ENCODE measurements around the gene MLLT3. TPM values are rescaled to one million over a fixed set of nuclear protein-coding genes. Genes with fewer than 3 reads are reported as not detected.
A peak's percentile ranks its signal among the peaks of the same experiment; 100 is the strongest.

Gene MLLT3
- total RNA-seq, 1 donor, result 17.4 TPM

- no peak for TF ChIP-seq CTCF (IDR thresholded peaks at IDR 0.05; ENCODE audit: extremely low read depth, low read depth, low read length)
- peak; percentile 22 for DNase-seq (ENCODE audit: insufficient read length, low spot score, missing footprints)
- H4K20me1 ChIP-seq (ENCODE audit: insufficient read depth, low read length), result no peaks in the 10 kb centered on the region
- no peak overlapping the region for H3K27ac ChIP-seq (ENCODE audit: low read depth, low read length)
- H3K9me3 ChIP-seq (ENCODE audit: low read depth, low read length), result no peaks in the 10 kb centered on the region
- H3K4me3 ChIP-seq (ENCODE audit: insufficient read depth, low read length), result no peak overlapping the region
- no peaks in the 10 kb centered on the region for H3K79me2 ChIP-seq (ENCODE audit: insufficient read depth, low read length)
- no peak overlapping the region for H3K4me2 ChIP-seq (ENCODE audit: insufficient read depth, low read length)
- no peaks in the 10 kb centered on the region for H3K4me1 ChIP-seq (ENCODE audit: insufficient read depth, low read length)
- H3K36me3 ChIP-seq (ENCODE audit: insufficient read depth, low read length), result no peaks in the 10 kb centered on the region
- no peak overlapping the region for H2AFZ ChIP-seq (ENCODE audit: low read length)
- no peaks in the 10 kb centered on the region for H3K27me3 ChIP-seq (ENCODE audit: insufficient read depth, low read length)
These were observed 77.2 kb downstream of the MLLT3 start for GRCh38 chr9:20545023-20545622.

GRCh38 chr9:20540169-20540863, 82.0 kb downstream of the MLLT3 start:
- no peak overlapping the region for H3K4me2 ChIP-seq (ENCODE audit: insufficient read depth, low read length)
- no peak for DNase-seq (ENCODE audit: insufficient read length, low spot score, missing footprints)
- H3K27me3 ChIP-seq (ENCODE audit: insufficient read depth, low read length), result no peaks in the 10 kb centered on the region
- H3K27ac ChIP-seq (ENCODE audit: low read depth, low read length), result no peak overlapping the region
- no peak overlapping the region for H2AFZ ChIP-seq (ENCODE audit: low read length)
- no peak overlapping the region for H3K4me3 ChIP-seq (ENCODE audit: insufficient read depth, low read length)
- H3K36me3 ChIP-seq (ENCODE audit: insufficient read depth, low read length), result no peaks in the 10 kb centered on the region
- H3K79me2 ChIP-seq (ENCODE audit: insufficient read depth, low read length), result no peaks in the 10 kb centered on the region
- H3K4me1 ChIP-seq (ENCODE audit: insufficient read depth, low read length), result no peaks in the 10 kb centered on the region
- no peaks in the 10 kb centered on the region for H3K9me3 ChIP-seq (ENCODE audit: low read depth, low read length)
- peaks cover 3% of the 10 kb centered on the region for H4K20me1 ChIP-seq (ENCODE audit: insufficient read depth, low read length)
- TF ChIP-seq CTCF (IDR thresholded peaks at IDR 0.05; ENCODE audit: extremely low read depth, low read depth, low read length), result no peak

- H3K4me2 ChIP-seq (ENCODE audit: insufficient read depth, low read length), result no peak overlapping the region
- H3K4me1 ChIP-seq (ENCODE audit: insufficient read depth, low read length), result no peaks in the 10 kb centered on the region
- no peak overlapping the region for H3K27ac ChIP-seq (ENCODE audit: low read depth, low read length)
- no peaks in the 10 kb centered on the region for H3K9me3 ChIP-seq (ENCODE audit: low read depth, low read length)
- no peaks in the 10 kb centered on the region for H3K79me2 ChIP-seq (ENCODE audit: insufficient read depth, low read length)
- H2AFZ ChIP-seq (ENCODE audit: low read length), result no peak overlapping the region
- H4K20me1 ChIP-seq (ENCODE audit: insufficient read depth, low read length), result peaks cover 3% of the 10 kb centered on the region
- H3K36me3 ChIP-seq (ENCODE audit: insufficient read depth, low read length), result no peaks in the 10 kb centered on the region
- H3K4me3 ChIP-seq (ENCODE audit: insufficient read depth, low read length), result no peak overlapping the region
- no peak for TF ChIP-seq CTCF (IDR thresholded peaks at IDR 0.05; ENCODE audit: extremely low read depth, low read depth, low read length)
- peak; percentile 87 for DNase-seq (ENCODE audit: insufficient read length, low spot score, missing footprints)
- no peaks in the 10 kb centered on the region for H3K27me3 ChIP-seq (ENCODE audit: insufficient read depth, low read length)
These were observed 83.3 kb downstream of the MLLT3 start for GRCh38 chr9:20538956-20539355.

- peaks cover 3% of the 10 kb centered on the region for H4K20me1 ChIP-seq (ENCODE audit: insufficient read depth, low read length)
These were observed 84.2 kb downstream of the MLLT3 start for GRCh38 chr9:20538092-20538491.

More at GRCh38 chr9:20538092-20538491, 84.2 kb downstream of the MLLT3 start:
- DNase-seq (ENCODE audit: insufficient read length, low spot score, missing footprints), result peak; percentile 46
- Histone ChIP-seq H3K27ac (ENCODE audit: low read depth, low read length) (no peak overlapping the region), H3K27me3 (ENCODE audit: insufficient read depth, low read length) (no peaks in the 10 kb centered on the region), H3K4me2 (ENCODE audit: insufficient read depth, low read length) (no peak overlapping the region), H3K79me2 (ENCODE audit: insufficient read depth, low read length) (no peaks in the 10 kb centered on the region), H2AFZ (ENCODE audit: low read length) (no peak overlapping the region), H3K4me3 (ENCODE audit: insufficient read depth, low read length) (no peak overlapping the region), H3K9me3 (ENCODE audit: low read depth, low read length) (no peaks in the 10 kb centered on the region), H3K4me1 (ENCODE audit: insufficient read depth, low read length) (no peaks in the 10 kb centered on the region), H3K36me3 (ENCODE audit: insufficient read depth, low read length) (no peaks in the 10 kb centered on the region)
- no peak for TF ChIP-seq CTCF (IDR thresholded peaks at IDR 0.05; ENCODE audit: extremely low read depth, low read depth, low read length)

Measured in osteoblast (primary cell).